Endothelial cell of umbilical vein (primary cell): ENCODE measurements around the gene FOSL2. TPM values are rescaled to one million over a fixed set of nuclear protein-coding genes. Genes with fewer than 3 reads are reported as not detected.

Experiments
- BruUV-seq: library from RNA; stranded (reverse); fragments of 400-500 nt; replicated peaks from 2 replicates; lab custom pipeline; 2021; lab: Mats Ljungman, UMichigan
- CTCF ChIA-PET: fragments of 300-600, 350-600 bp; sonication (Branson Sonifier 250); formaldehyde crosslinking; loops from one replicate; lab custom pipeline; 2021; ENCODE audit warnings: antibody characterized with exemption, inconsistent platforms; lab: Charles Lee
- POLR2A ChIA-PET: fragments of 300-600, 350-600 bp; sonication (Branson Sonifier 250); formaldehyde crosslinking; loops from one replicate; lab custom pipeline; 2021; ENCODE audit warnings: antibody characterized with exemption, inconsistent platforms; lab: Charles Lee
- DNase-seq: peaks from one replicate; pipeline ENCODE4 v3.0.0-alpha.2; 2011; ENCODE audit warnings: low read depth, low spot score
- FAIRE-seq: peaks from 2 replicates; lab custom pipeline; 2011; peaks lifted over from hg19 to GRCh38; lab: Jason Lieb, UNC
- H2AFZ ChIP-seq: 2 replicates; pipeline ENCODE4 v1.6.0; 2012; ENCODE audit warnings: low read depth, low read length, control low read depth, inconsistent platforms
- H3K27ac ChIP-seq: 2 replicates; pipeline ENCODE4 v1.5.1; 2011; ENCODE audit warnings: low read depth, mild to moderate bottlenecking, control low read depth, low read length, moderate library complexity; ENCODE audit not compliant: insufficient read depth
- H3K27me3 ChIP-seq, 2 experiments: 2 replicates each; pipeline versions ENCODE4 v1.6.0 to v1.6.1; 2011; ENCODE audit warnings: low read length in 2 of 2, mixed read lengths in 1 of 2; ENCODE audit not compliant: control insufficient read depth in 2 of 2, insufficient read depth in 2 of 2
- H3K36me3 ChIP-seq, 2 experiments: 2 replicates in 1 of 2; 3 replicates in 1 of 2; pipeline ENCODE4 v1.5.1; 2011; ENCODE audit warnings: low read length in 2 of 2, mild to moderate bottlenecking in 1 of 2, moderate library complexity in 1 of 2; ENCODE audit not compliant: control insufficient read depth in 2 of 2, insufficient read depth in 2 of 2; ENCODE audit errors: extremely low read depth in 1 of 2
- H3K4me1 ChIP-seq: 3 replicates; pipeline ENCODE4 v1.5.1; 2011; ENCODE audit warnings: mild to moderate bottlenecking, low read length; ENCODE audit not compliant: control insufficient read depth, insufficient read depth; ENCODE audit errors: extremely low read depth
- H3K4me2 ChIP-seq: 2 replicates; pipeline ENCODE4 v1.6.1; 2011; ENCODE audit warnings: low read length, control low read depth, mixed read lengths; ENCODE audit not compliant: insufficient read depth
- H3K4me3 ChIP-seq, 3 experiments: fragments of 200-600 bp in 1 of 3; sonication (generic), shearing (Covaris generic) in 1 of 3; replicated peaks in 1 of 3; 2 replicates each; pipeline ENCODE4 v1.5.1; 2011 to 2016; ENCODE audit warnings: control low read depth in 3 of 3, low read length in 3 of 3, mild to moderate bottlenecking in 2 of 3, inconsistent platforms in 1 of 3, low read depth in 1 of 3, moderate library complexity in 1 of 3; ENCODE audit not compliant: insufficient read depth in 1 of 3
- H3K79me2 ChIP-seq: 2 replicates; pipeline ENCODE4 v1.6.0; 2012; ENCODE audit warnings: low read length, inconsistent platforms; ENCODE audit not compliant: control insufficient read depth, insufficient read depth
- H3K9ac ChIP-seq: replicated peaks from 2 replicates; pipeline ENCODE3; 2011; ENCODE audit warnings: low read length, control low read depth; ENCODE audit not compliant: insufficient read depth; ENCODE audit errors: extremely low read depth
- H3K9me1 ChIP-seq: replicated peaks from 3 replicates; pipeline ENCODE4 v1.6.0; 2011; ENCODE audit warnings: mild to moderate bottlenecking, low read length; ENCODE audit not compliant: control insufficient read depth, insufficient read depth; ENCODE audit errors: extremely low read depth
- H3K9me3 ChIP-seq: replicated peaks from 2 replicates; pipeline ENCODE4 v1.5.1; 2012; ENCODE audit warnings: low read length, inconsistent platforms; ENCODE audit not compliant: control insufficient read depth, insufficient read depth
- H4K20me1 ChIP-seq: replicated peaks from 2 replicates; pipeline ENCODE3; 2011; ENCODE audit warnings: mild to moderate bottlenecking, low read length; ENCODE audit not compliant: control insufficient read depth, insufficient read depth; ENCODE audit errors: extremely low read depth
- EZH2 ChIP-seq: IDR thresholded peaks from 2 replicates; pipeline ENCODE4 v1.6.1; 2012; ENCODE audit warnings: borderline replicate concordance, low read depth, mild to moderate bottlenecking, moderate library complexity, low read length, inconsistent platforms; ENCODE audit not compliant: severe bottlenecking
- FOS ChIP-seq: IDR thresholded peaks from 2 replicates; pipeline ENCODE4 v1.6.1; 2011; ENCODE audit warnings: mild to moderate bottlenecking, low read length, moderate library complexity, borderline replicate concordance; ENCODE audit not compliant: insufficient read depth
- GATA2 ChIP-seq: IDR thresholded peaks from 2 replicates; pipeline ENCODE4 v1.7.0; 2011; ENCODE audit warnings: low read depth, mild to moderate bottlenecking, moderate library complexity, mixed read lengths, low read length; ENCODE audit not compliant: insufficient read length, insufficient read depth
- JUN ChIP-seq: IDR thresholded peaks from 2 replicates; pipeline ENCODE4 v1.6.1; 2011; ENCODE audit warnings: borderline replicate concordance, low read depth; ENCODE audit not compliant: insufficient read length, insufficient read depth
- MAX ChIP-seq: IDR thresholded peaks from 2 replicates; pipeline ENCODE4 v1.6.1; 2011; ENCODE audit not compliant: insufficient read depth, insufficient read length
- MYC ChIP-seq: IDR thresholded peaks from one replicate; pipeline ENCODE4 v1.6.1; 2011; ENCODE audit warnings: mild to moderate bottlenecking, low read depth, low read length
- POLR2A ChIP-seq: IDR thresholded peaks from 2 replicates; pipeline ENCODE4 v1.6.1; 2012; ENCODE audit warnings: low read depth, mild to moderate bottlenecking, control low read depth, low read length
- POLR2AphosphoS5 ChIP-seq: IDR thresholded peaks from 2 replicates; pipeline ENCODE4 v1.6.1; 2012; ENCODE audit warnings: low read depth, mild to moderate bottlenecking, control low read depth, low read length, moderate library complexity; ENCODE audit not compliant: insufficient read depth
- dilution Hi-C: fragments of 300-500 bp; cut with MboI; formaldehyde crosslinking; loops from one replicate; pipeline ENCODE4 v1.15.0; 2019; ENCODE audit warnings: low sequenced_read_pairs; ENCODE audit not compliant: extremely low pct_ligation_motif_present
- intact Hi-C: fragments of 100-400 bp; cut with micrococcal nuclease; formaldehyde crosslinking; loops from one replicate; pipeline ENCODE4 v1.10.0; 2022
- polyA plus RNA-seq, 4 experiments: library from polyadenylated mRNA; depleted of rRNA in 3 of 4; stranded (reverse) in 3 of 4; unstranded in 1 of 4; fragments of >200 nt; gene quantifications; 2 replicates each; pipeline versions ENCODE4 v1.2.1 to v1.2.3, GENCODE V29; 2011 to 2012; ENCODE audit warnings: missing spikeins in 1 of 4
- total RNA-seq: library from RNA; stranded (reverse); gene quantifications from 2 replicates; pipeline ENCODE4 v1.2.3, GENCODE V29; 2021
- TF ChIP-seq, protein P1 (sequence below), 2 donors: IDR thresholded peaks; 1 replicate in 1 of 2; 2 replicates in 1 of 2; pipeline ENCODE4 v1.5.1; 2011; ENCODE audit warnings: low read length in 2 of 2, mild to moderate bottlenecking in 2 of 2, moderate library complexity in 2 of 2, control low read depth in 1 of 2, inconsistent platforms in 1 of 2, low read depth in 1 of 2; ENCODE audit not compliant: insufficient read depth in 1 of 2; ENCODE audit errors: extremely low read depth in 1 of 2

FOSL2 gene
- total and polyA plus RNA-seq, 2 donors (not counting 3 experiments of a cell fraction or from before 2014, with no cell fraction given) = 43.9 to 85.3 TPM

- Histone ChIP-seq H3K4me1 (peaks cover 55% of the 10 kb centered on the region), H3K79me2 (peaks cover 99% of the 10 kb centered on the region), H3K4me2 (no peak overlapping the region), H3K9ac (no peak overlapping the region), H3K36me3 (peaks cover 25 to 34% of the 10 kb centered on the region in 2 experiments), H2AFZ (no peak overlapping the region), H4K20me1 (peaks cover 4% of the 10 kb centered on the region), H3K4me3 (no peak overlapping the region), H3K27ac (no peak overlapping the region), H3K27me3 (no peaks in the 10 kb centered on the region), H3K9me1 (no peaks in the 10 kb centered on the region), H3K9me3 (no peaks in the 10 kb centered on the region)
- intact Hi-C loops = no loop called here
- ChIA-PET POLR2A (no interaction called here), CTCF (interaction anchor here (1.2 to 3.1 kb wide), 4 partner anchors 52 to 697 kb away, joined by 4 to 13 read pairs (median 6); no protein-coding TSS in a partner anchor)
- BruUV-seq = no TSS peak
- FAIRE-seq (no peak), DNase-seq (no peak)
- dilution Hi-C loops = loop anchor here (25.0 kb wide), 1 partner anchor 663 kb away; no protein-coding TSS in a partner anchor
- no peak for TF ChIP-seq JUN
Measured at GRCh38 chr2:28400419-28400818, 7.8 kb downstream of the FOSL2 start.

DNA sequence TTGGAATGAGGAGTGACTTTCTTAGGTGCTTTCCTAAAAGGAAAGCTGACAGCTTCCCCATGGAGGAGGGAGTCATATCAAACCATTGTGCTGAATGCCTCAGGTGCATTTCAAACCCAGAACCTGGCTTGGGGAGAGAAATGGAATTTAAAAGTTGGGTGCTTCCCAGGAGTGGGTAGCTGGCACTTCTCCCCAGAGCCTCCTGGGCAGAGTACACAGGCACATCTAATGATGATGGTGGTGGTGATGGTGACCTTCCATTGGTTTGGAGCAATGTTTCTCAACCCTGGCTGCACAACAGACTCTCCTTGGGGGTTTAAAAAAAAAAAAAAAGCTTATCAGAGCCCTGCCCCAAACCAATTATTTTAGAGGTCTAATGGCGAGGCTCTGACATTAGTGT lies 8.3 kb downstream of the FOSL2 start:
- CTCF ChIA-PET = interaction anchor here (0.6 to 3.1 kb wide), 5 partner anchors 51 to 698 kb away, joined by 3 to 13 read pairs (median 5); no protein-coding TSS in a partner anchor
- H2AFZ ChIP-seq = no peak overlapping the region
- no peaks in the 10 kb centered on the region for H3K9me1 ChIP-seq
- POLR2A ChIA-PET = interaction anchor here (0.5 to 0.7 kb wide), 2 partner anchors 73 to 573 kb away, joined by 3 to 5 read pairs; no protein-coding TSS in a partner anchor
- no peak overlapping the region for H3K27ac ChIP-seq
- intact Hi-C loops (no loop called here), dilution Hi-C loops (loop anchor here (25.0 kb wide), 1 partner anchor 664 kb away; no protein-coding TSS in a partner anchor)
- no TSS peak for BruUV-seq
- no peak overlapping the region for H3K4me2 ChIP-seq
- no peak overlapping the region for H3K9ac ChIP-seq
- TF ChIP-seq MYC (no peak), GATA2 (no peak), POLR2AphosphoS5 (no peak), FOS (no peak), EZH2 (no peak), POLR2A (no peak), JUN (no peak), MAX (no peak)
- TF ChIP-seq, protein P1, sequence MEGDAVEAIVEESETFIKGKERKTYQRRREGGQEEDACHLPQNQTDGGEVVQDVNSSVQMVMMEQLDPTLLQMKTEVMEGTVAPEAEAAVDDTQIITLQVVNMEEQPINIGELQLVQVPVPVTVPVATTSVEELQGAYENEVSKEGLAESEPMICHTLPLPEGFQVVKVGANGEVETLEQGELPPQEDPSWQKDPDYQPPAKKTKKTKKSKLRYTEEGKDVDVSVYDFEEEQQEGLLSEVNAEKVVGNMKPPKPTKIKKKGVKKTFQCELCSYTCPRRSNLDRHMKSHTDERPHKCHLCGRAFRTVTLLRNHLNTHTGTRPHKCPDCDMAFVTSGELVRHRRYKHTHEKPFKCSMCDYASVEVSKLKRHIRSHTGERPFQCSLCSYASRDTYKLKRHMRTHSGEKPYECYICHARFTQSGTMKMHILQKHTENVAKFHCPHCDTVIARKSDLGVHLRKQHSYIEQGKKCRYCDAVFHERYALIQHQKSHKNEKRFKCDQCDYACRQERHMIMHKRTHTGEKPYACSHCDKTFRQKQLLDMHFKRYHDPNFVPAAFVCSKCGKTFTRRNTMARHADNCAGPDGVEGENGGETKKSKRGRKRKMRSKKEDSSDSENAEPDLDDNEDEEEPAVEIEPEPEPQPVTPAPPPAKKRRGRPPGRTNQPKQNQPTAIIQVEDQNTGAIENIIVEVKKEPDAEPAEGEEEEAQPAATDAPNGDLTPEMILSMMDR (IDR thresholded peaks at IDR 0.05; ENCODE audit: extremely low read depth in 1 of 2, insufficient read depth in 1 of 2, low read depth in 1 of 2, low read length in 2 of 2) = no peak
- DNase-seq (no peak), FAIRE-seq (no peak)
- no peak overlapping the region for H3K4me3 ChIP-seq
- no peaks in the 10 kb centered on the region for H3K27me3 ChIP-seq
- peaks cover 59% of the 10 kb centered on the region for H3K4me1 ChIP-seq
- H3K79me2 ChIP-seq = peaks cover 98% of the 10 kb centered on the region
- H3K9me3 ChIP-seq = no peaks in the 10 kb centered on the region
- peaks cover 4% of the 10 kb centered on the region for H4K20me1 ChIP-seq
- H3K36me3 ChIP-seq = peaks cover 28 to 38% of the 10 kb centered on the region in 2 experiments
